Measurements from ENCODE around the gene PTCD3.

DNA sequence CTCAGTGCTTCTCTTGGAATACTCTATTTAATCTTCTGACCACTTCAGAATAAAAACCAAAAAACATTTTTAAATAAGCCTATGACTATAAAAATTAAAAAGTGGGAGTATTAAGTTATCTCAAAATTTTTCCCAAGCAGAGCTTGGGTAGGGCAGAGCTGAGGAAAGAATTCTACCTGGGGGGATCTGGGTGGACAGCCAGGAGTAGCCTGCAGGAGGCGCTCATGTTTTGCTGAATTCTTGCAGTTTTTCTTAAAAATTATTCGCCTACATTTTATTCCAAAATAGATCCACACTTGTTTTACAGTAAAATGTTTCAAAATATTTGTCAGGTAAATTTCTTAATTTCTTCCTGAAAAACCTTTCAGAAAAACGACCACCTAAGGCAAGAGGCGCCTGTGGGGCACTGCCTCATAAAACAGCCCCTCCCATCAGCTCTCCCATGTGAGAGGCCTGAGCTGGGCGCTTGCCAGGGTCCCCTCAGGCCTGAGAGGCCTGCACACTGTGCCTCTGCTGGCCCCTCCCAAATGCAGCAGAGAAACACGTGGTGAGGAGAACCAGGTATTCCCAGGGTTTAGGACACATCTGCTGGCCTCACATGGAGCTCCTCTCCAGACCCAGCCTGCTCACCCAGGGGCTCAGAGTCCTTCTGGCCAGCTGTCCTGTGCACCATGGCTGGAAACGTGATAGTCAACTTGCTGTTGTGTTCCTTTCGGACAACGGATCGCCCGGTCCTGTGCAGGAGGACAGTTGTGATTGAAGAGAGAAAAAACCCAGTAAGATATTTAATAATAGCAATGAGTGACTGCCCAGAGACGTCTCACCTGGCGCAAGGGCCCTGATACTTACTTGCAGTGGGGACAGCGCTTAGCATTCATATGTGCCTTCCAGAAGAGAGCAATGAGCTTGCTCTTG is 17.8 kb upstream of the PTCD3 start:
- TF ChIP-seq, protein P1, sequence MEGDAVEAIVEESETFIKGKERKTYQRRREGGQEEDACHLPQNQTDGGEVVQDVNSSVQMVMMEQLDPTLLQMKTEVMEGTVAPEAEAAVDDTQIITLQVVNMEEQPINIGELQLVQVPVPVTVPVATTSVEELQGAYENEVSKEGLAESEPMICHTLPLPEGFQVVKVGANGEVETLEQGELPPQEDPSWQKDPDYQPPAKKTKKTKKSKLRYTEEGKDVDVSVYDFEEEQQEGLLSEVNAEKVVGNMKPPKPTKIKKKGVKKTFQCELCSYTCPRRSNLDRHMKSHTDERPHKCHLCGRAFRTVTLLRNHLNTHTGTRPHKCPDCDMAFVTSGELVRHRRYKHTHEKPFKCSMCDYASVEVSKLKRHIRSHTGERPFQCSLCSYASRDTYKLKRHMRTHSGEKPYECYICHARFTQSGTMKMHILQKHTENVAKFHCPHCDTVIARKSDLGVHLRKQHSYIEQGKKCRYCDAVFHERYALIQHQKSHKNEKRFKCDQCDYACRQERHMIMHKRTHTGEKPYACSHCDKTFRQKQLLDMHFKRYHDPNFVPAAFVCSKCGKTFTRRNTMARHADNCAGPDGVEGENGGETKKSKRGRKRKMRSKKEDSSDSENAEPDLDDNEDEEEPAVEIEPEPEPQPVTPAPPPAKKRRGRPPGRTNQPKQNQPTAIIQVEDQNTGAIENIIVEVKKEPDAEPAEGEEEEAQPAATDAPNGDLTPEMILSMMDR (IDR thresholded peaks at IDR 0.05): peak in 2 of 7 experiments; percentile 17 to 18
- no peak for TF ChIP-seq POLR2A (IDR thresholded peaks at IDR 0.05)
